ENCODE measurements around the gene C22orf15. TPM values are rescaled to one million over a fixed set of nuclear protein-coding genes. Genes with fewer than 3 reads are reported as not detected.

The C22orf15 gene
- total RNA-seq, 1 experiment from 2014 or later = 0.81 TPM

DNA sequence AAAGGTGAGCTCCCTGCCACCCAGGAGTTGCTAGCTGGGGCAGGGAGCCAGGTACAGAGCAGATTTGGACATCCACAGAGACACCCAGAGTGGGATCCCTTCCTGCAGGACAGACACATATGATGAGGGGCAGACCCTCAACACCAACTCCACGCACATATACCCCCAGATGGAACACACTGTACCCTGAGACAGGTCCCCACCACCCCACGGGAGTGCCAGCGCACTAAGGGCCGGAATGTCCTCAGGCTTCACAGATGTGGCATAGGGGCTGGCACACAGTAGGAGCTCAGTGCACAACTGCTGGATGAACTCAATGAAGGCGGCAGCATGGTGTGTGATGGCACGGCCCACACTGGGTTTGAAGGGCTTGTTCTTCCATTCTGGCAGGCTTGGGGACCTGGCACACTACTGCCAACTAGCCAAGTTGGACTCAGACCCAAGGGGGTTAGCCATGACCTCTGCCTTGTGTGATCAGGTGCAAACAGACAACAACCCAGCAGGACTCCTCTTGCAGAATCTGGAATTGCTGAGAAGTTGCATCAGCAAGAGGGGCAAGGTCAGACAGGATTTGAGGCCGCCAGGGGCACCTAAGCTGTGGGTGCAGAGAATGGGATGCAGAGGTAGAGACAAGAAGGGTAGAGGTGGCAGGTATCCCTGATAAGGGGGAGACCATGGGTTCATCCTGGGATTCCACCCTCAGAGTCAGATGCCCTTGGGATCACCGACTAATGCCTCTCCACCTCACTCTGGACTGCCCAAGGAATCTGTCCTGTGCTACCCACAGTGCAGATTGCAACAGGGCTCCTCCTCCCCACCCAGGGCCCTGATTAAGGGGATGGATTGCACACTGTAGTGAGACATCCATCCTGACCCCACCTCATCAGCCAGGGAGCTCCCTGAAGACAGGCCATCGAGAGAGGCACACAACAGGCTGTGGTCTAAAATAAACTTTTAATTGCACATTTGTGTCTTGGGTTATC is 2.4 kb downstream of the C22orf15 start:
- H3K4me3 Mint-ChIP-seq = no peak overlapping the region; a peak in 1 of 5 replicates
- H3K4ac ChIP-seq (ENCODE audit: low read depth, low read length) = no peak overlapping the region

More for the DNA sequence above, 2.4 kb downstream of the C22orf15 start:
- Histone ChIP-seq H2BK120ac (ENCODE audit: low read depth, low read length, poor library complexity, severe bottlenecking) (no peak overlapping the region), H3K4me1 (ENCODE audit: insufficient read depth, low read length) (peaks cover 4% of the 10 kb centered on the region; the same call in 1 of the 2 replicates), H3K27ac (ENCODE audit: insufficient read length, low read depth, low read length) (no peak overlapping the region), H4K91ac (ENCODE audit: insufficient read length, low read depth, low read length) (no peak overlapping the region), H2BK12ac (ENCODE audit: insufficient read length, low read depth, low read length) (no peak overlapping the region), H3K23me2 (ENCODE audit: insufficient read length, low read depth, low read length, poor library complexity, severe bottlenecking) (peaks cover 7% of the 10 kb centered on the region), H3T11ph (ENCODE audit: low read length) (no peak overlapping the region), H3K27me3 (ENCODE audit: insufficient read depth, low read length) (peaks cover 6% of the 10 kb centered on the region; the same call in 1 of the 2 replicates), H3K4me2 (ENCODE audit: insufficient read depth, insufficient read length, low read length) (no peak overlapping the region), H3K79me1 (ENCODE audit: insufficient read depth, low read depth, low read length, poor library complexity, severe bottlenecking) (no peaks in the 10 kb centered on the region), H3K18ac (ENCODE audit: insufficient read length, low read depth, low read length) (no peak overlapping the region), H3K9me3 (ENCODE audit: control insufficient read depth, low read depth, low read length) (no peaks in the 10 kb centered on the region), H3K14ac (ENCODE audit: insufficient read depth, low read length) (no peak overlapping the region; the same call in 1 of the 2 replicates), H3K79me2 (ENCODE audit: insufficient read depth, low read length) (no peaks in the 10 kb centered on the region), H4K20me1 (ENCODE audit: control insufficient read depth, insufficient read depth, insufficient read length) (no peaks in the 10 kb centered on the region), H3K9ac (ENCODE audit: extremely low read depth, insufficient read length, low read length) (no peak overlapping the region), H3K23ac (ENCODE audit: insufficient read length, low read depth, low read length) (no peak overlapping the region), H3K56ac (ENCODE audit: insufficient read length, low read depth, low read length) (no peak overlapping the region), H4K5ac (ENCODE audit: insufficient read length, low read depth, low read length) (no peak overlapping the region), H2BK20ac (ENCODE audit: low read depth, low read length, poor library complexity, severe bottlenecking) (no peak overlapping the region), H2AK5ac (ENCODE audit: insufficient read length, low read length) (no peak overlapping the region), H2BK15ac (ENCODE audit: low read depth, low read length) (no peak overlapping the region), H4K8ac (replicated peaks; ENCODE audit: insufficient read length, low read depth, low read length) (no peak overlapping the region), H2AFZ (ENCODE audit: low read length) (no peak overlapping the region), H2BK5ac (ENCODE audit: insufficient read length, low read length) (no peak overlapping the region)
- Mint-ChIP-seq H3K4me1 (peaks cover 19 to 33% of the 10 kb centered on the region in 2 experiments), H3K36me3 (ENCODE audit: insufficient read depth in 1 of 3, low read depth in 3 of 3) (peaks cover 5 to 10% (median 7%) of the 10 kb centered on the region in 3 experiments; a peak in 4 of 7 replicates), H3K27ac (no peak overlapping the region), H3K9me3 (no peaks in the 10 kb centered on the region), H3K27me3 (ENCODE audit: low read depth) (peaks cover 45% of the 10 kb centered on the region)
- DNase-seq = no peak
- TF ChIP-seq, protein P1, sequence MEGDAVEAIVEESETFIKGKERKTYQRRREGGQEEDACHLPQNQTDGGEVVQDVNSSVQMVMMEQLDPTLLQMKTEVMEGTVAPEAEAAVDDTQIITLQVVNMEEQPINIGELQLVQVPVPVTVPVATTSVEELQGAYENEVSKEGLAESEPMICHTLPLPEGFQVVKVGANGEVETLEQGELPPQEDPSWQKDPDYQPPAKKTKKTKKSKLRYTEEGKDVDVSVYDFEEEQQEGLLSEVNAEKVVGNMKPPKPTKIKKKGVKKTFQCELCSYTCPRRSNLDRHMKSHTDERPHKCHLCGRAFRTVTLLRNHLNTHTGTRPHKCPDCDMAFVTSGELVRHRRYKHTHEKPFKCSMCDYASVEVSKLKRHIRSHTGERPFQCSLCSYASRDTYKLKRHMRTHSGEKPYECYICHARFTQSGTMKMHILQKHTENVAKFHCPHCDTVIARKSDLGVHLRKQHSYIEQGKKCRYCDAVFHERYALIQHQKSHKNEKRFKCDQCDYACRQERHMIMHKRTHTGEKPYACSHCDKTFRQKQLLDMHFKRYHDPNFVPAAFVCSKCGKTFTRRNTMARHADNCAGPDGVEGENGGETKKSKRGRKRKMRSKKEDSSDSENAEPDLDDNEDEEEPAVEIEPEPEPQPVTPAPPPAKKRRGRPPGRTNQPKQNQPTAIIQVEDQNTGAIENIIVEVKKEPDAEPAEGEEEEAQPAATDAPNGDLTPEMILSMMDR (conservative IDR thresholded peaks at IDR 0.05) = no peak
- WGBS (ENCODE audit: extremely low coverage, insufficient read length, low lambda C conversion rate) = no CpG with 5 or more reads among the region's 9 CpGs
